NCI-H187 treated with DMSO at 0.1 percent for 48 hours (cell line): ENCODE measurements around the gene C10orf90.

Source experiments
- DNase-seq: peaks from one replicate; lab custom pipeline; 2025; lab: John Stamatoyannopoulos, UW

C10orf90 gene

GRCh38 chr10:126632705-126633104 lies 37.8 kb downstream of the C10orf90 start:
- DNase-seq, result no peak

- no peak for DNase-seq
These were observed 40.4 kb downstream of the C10orf90 start for GRCh38 chr10:126629925-126630624.

GRCh38 chr10:126628746-126629145 lies 41.7 kb downstream of the C10orf90 start:
- DNase-seq, result no peak

GRCh38 chr10:126621846-126622245 lies 48.6 kb downstream of the C10orf90 start:
- no peak for DNase-seq

- DNase-seq, result no peak
These were observed 52.0 kb downstream of the C10orf90 start for GRCh38 chr10:126618466-126618865.

- DNase-seq, result no peak
These were observed 52.8 kb downstream of the C10orf90 start for GRCh38 chr10:126617733-126618132.

GRCh38 chr10:126617208-126617607 lies 53.3 kb downstream of the C10orf90 start:
- no peak for DNase-seq

- DNase-seq, result no peak
These were observed 53.8 kb downstream of the C10orf90 start for GRCh38 chr10:126616737-126617136.

- no peak for DNase-seq
These were observed 59.2 kb downstream of the C10orf90 start for GRCh38 chr10:126611303-126611702.

GRCh38 chr10:126609566-126609965 lies 60.9 kb downstream of the C10orf90 start:
- no peak for DNase-seq

- no peak for DNase-seq
These were observed 70.4 kb downstream of the C10orf90 start for GRCh38 chr10:126599949-126600682.

- DNase-seq, result no peak
These were observed 72.5 kb downstream of the C10orf90 start for GRCh38 chr10:126598009-126598408.

GRCh38 chr10:126597211-126597610 lies 73.3 kb downstream of the C10orf90 start:
- no peak for DNase-seq

GRCh38 chr10:126596472-126597016 lies 73.9 kb downstream of the C10orf90 start:
- no peak for DNase-seq

GRCh38 chr10:126595160-126595559 lies 75.3 kb downstream of the C10orf90 start:
- no peak for DNase-seq

GRCh38 chr10:126593968-126594701 lies 76.4 kb downstream of the C10orf90 start:
- DNase-seq, result no peak

GRCh38 chr10:126592901-126593300 lies 77.6 kb downstream of the C10orf90 start:
- DNase-seq, result no peak

GRCh38 chr10:126588024-126588423 lies 82.5 kb downstream of the C10orf90 start:
- no peak for DNase-seq

GRCh38 chr10:126586878-126587277 lies 83.6 kb downstream of the C10orf90 start:
- DNase-seq, result no peak

- DNase-seq, result no peak
These were observed 84.4 kb downstream of the C10orf90 start for GRCh38 chr10:126586128-126586527.

- no peak for DNase-seq
These were observed 85.1 kb downstream of the C10orf90 start for GRCh38 chr10:126585249-126586017.

GRCh38 chr10:126584836-126585235 lies 85.7 kb downstream of the C10orf90 start:
- DNase-seq, result no peak
